Astrocyte (in vitro differentiated cells and primary cell): ENCODE data around the gene AK8. TPM values are rescaled to one million over a fixed set of nuclear protein-coding genes. Genes with fewer than 3 reads are reported as not detected.

Experiments
- DNase-seq: peaks from one replicate; pipeline ENCODE4 v3.0.0-alpha.2; 2010; ENCODE audit warnings: low read depth
- FAIRE-seq: peaks from 2 replicates; lab custom pipeline; 2011; peaks lifted over from hg19 to GRCh38; lab: Jason Lieb, UNC
- H2AFZ ChIP-seq: 2 replicates; pipeline ENCODE4 v1.6.0; 2012; ENCODE audit warnings: low read depth, low read length, inconsistent platforms
- H3K27ac ChIP-seq: 2 replicates; pipeline ENCODE4 v1.5.1; 2011; ENCODE audit warnings: low read depth, low read length, inconsistent platforms
- H3K27me3 ChIP-seq: 2 replicates; pipeline ENCODE4 v1.6.0; 2011; ENCODE audit warnings: low read length, inconsistent platforms; ENCODE audit not compliant: insufficient read depth
- H3K36me3 ChIP-seq: 2 replicates; pipeline ENCODE4 v1.5.1; 2011; ENCODE audit warnings: low read length, inconsistent platforms; ENCODE audit not compliant: insufficient read depth
- H3K4me1 ChIP-seq: 2 replicates; pipeline ENCODE4 v1.5.1; 2011; ENCODE audit warnings: low read length, inconsistent platforms; ENCODE audit not compliant: insufficient read depth
- H3K4me2 ChIP-seq: 2 replicates; pipeline ENCODE4 v1.6.0; 2012; ENCODE audit warnings: low read length, inconsistent platforms
- H3K4me3 ChIP-seq: 2 replicates; pipeline ENCODE4 v1.5.1; 2011; ENCODE audit warnings: low read depth, mild to moderate bottlenecking, low read length, inconsistent platforms; ENCODE audit not compliant: insufficient read depth
- H3K79me2 ChIP-seq: 2 replicates; pipeline ENCODE4 v1.6.0; 2012; ENCODE audit warnings: mild to moderate bottlenecking, low read length, inconsistent platforms; ENCODE audit not compliant: insufficient read depth
- H3K9ac ChIP-seq: 2 replicates; pipeline ENCODE4 v1.6.0; 2012; ENCODE audit warnings: mild to moderate bottlenecking, low read length, inconsistent platforms
- H3K9me3 ChIP-seq: 2 replicates; pipeline ENCODE4 v1.5.1; 2012; ENCODE audit warnings: low read depth, mild to moderate bottlenecking, low read length, inconsistent platforms; ENCODE audit not compliant: insufficient read depth
- H4K20me1 ChIP-seq: 2 replicates; pipeline ENCODE4 v1.6.0; 2012; ENCODE audit warnings: low read length, inconsistent platforms; ENCODE audit not compliant: insufficient read depth
- H3K27ac Mint-ChIP-seq: one replicate; pipeline ENCODE4 v1.8.0; 2021; ENCODE audit warnings: mild to moderate bottlenecking, mixed read lengths; ENCODE audit not compliant: unreplicated experiment
- H3K27me3 Mint-ChIP-seq: one replicate; pipeline ENCODE4 v1.8.0; 2021; ENCODE audit warnings: low read depth, mixed read lengths; ENCODE audit not compliant: unreplicated experiment
- H3K36me3 Mint-ChIP-seq: one replicate; pipeline ENCODE4 v1.8.0; 2021; ENCODE audit warnings: low read depth, mixed read lengths; ENCODE audit not compliant: unreplicated experiment
- H3K4me1 Mint-ChIP-seq: one replicate; pipeline ENCODE4 v1.8.0; 2021; ENCODE audit warnings: low read depth, mixed read lengths; ENCODE audit not compliant: unreplicated experiment
- H3K4me3 Mint-ChIP-seq: one replicate; pipeline ENCODE4 v1.8.0; 2021; ENCODE audit warnings: mild to moderate bottlenecking, moderate library complexity, mixed read lengths; ENCODE audit not compliant: unreplicated experiment
- H3K9me3 Mint-ChIP-seq: one replicate; pipeline ENCODE4 v1.8.0; 2021; ENCODE audit warnings: mild to moderate bottlenecking, mixed read lengths; ENCODE audit not compliant: unreplicated experiment
- CTCF ChIP-seq: IDR thresholded peaks from 2 replicates; pipeline ENCODE4 v1.5.1; 2011; ENCODE audit warnings: low read depth, mild to moderate bottlenecking, inconsistent platforms, low read length, moderate library complexity; ENCODE audit not compliant: insufficient read depth
- EZH2 ChIP-seq: IDR thresholded peaks from 2 replicates; pipeline ENCODE4 v1.6.1; 2012; ENCODE audit warnings: mild to moderate bottlenecking, low read length, inconsistent platforms; ENCODE audit not compliant: insufficient read depth
- total RNA-seq: library from RNA; stranded (reverse); gene quantifications from 2 replicates; pipeline ENCODE4 v1.2.1, GENCODE V29; 2021

AK8 gene
- total RNA-seq, 1 donor from 2014 or later = 0.27 TPM

DNA sequence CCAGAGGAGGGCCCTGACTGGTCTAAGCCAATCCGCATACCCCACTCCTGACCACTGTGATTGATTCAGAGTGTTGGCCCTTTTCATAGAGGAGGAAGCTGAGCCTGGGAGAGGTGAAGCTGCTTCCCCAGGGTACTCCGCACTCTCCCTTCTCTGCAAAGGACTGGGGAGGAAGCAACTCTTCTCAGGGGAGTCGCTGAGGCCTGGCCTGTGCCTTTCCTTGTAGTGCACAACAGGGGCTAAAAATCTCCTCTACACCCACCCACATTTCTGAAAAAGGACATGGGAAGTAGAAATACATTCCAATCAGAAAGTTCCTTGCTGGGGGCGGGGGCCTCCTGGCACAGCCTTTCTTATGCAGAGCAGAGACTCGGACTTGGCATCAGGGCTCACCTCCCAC lies 22.2 kb downstream of the AK8 start:
- Mint-ChIP-seq H3K36me3 (peaks cover 1% of the 10 kb centered on the region), H3K4me1 (peaks cover 3% of the 10 kb centered on the region), H3K4me3 (no peak overlapping the region), H3K9me3 (no peaks in the 10 kb centered on the region), H3K27me3 (peaks cover 42% of the 10 kb centered on the region), H3K27ac (no peak overlapping the region)
- no peaks in the 10 kb centered on the region for H3K36me3 ChIP-seq
- no peak overlapping the region for H3K4me3 ChIP-seq
- H3K4me2 ChIP-seq = no peak overlapping the region
- no peak overlapping the region for H3K27ac ChIP-seq
- DNase-seq (no peak), FAIRE-seq (no peak)
- H3K79me2 ChIP-seq = no peaks in the 10 kb centered on the region
- no peak overlapping the region for H2AFZ ChIP-seq
- H3K4me1 ChIP-seq = peaks cover 4% of the 10 kb centered on the region
- TF ChIP-seq CTCF (no peak), EZH2 (no peak)
- no peaks in the 10 kb centered on the region for H3K9me3 ChIP-seq
- peaks cover 7% of the 10 kb centered on the region for H3K27me3 ChIP-seq
- no peak overlapping the region for H3K9ac ChIP-seq
- H4K20me1 ChIP-seq = no peaks in the 10 kb centered on the region

- no peak for FAIRE-seq
- Histone ChIP-seq H3K27ac (no peak overlapping the region), H3K4me1 (peaks cover 4% of the 10 kb centered on the region), H3K9ac (no peak overlapping the region), H3K9me3 (no peaks in the 10 kb centered on the region), H3K4me2 (no peak overlapping the region), H3K4me3 (no peak overlapping the region), H2AFZ (no peak overlapping the region), H4K20me1 (no peaks in the 10 kb centered on the region), H3K27me3 (peaks cover 2% of the 10 kb centered on the region), H3K36me3 (no peaks in the 10 kb centered on the region), H3K79me2 (no peaks in the 10 kb centered on the region)
- H3K9me3 Mint-ChIP-seq = no peaks in the 10 kb centered on the region
- no peak overlapping the region for H3K4me3 Mint-ChIP-seq
- DNase-seq = no peak
- H3K4me1 Mint-ChIP-seq = peaks cover 3% of the 10 kb centered on the region
- peaks cover 37% of the 10 kb centered on the region for H3K27me3 Mint-ChIP-seq
- TF ChIP-seq CTCF (no peak), EZH2 (no peak)
- H3K27ac Mint-ChIP-seq = no peak overlapping the region
- H3K36me3 Mint-ChIP-seq = peaks cover 1% of the 10 kb centered on the region
Observed at GRCh38 chr9:132854832-132855231, 23.3 kb downstream of the AK8 start.

DNA sequence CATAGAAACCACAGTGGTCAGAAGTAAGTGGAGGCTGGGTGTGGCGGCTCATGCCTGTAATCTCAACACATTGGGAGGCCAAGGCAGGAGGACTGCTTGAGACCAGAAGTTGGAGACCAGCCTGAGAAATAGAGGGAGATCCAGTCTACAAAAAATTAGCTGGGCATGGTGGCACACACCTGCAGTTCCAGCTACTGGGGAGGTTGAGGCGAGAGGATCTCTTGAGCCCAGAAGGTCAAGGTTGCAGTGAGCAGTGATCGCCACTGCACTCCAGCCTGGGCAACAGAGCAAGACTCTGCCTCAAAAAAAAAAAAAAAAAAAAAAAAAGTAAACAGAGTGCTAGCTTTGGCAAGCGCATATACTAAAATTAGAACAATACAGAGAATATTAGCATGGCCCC lies 24.6 kb downstream of the AK8 start:
- H3K4me3 ChIP-seq = no peak overlapping the region
- Mint-ChIP-seq H3K9me3 (no peaks in the 10 kb centered on the region), H3K27me3 (peaks cover 25% of the 10 kb centered on the region), H3K4me3 (no peak overlapping the region), H3K36me3 (no peaks in the 10 kb centered on the region), H3K4me1 (peaks cover 3% of the 10 kb centered on the region), H3K27ac (no peak overlapping the region)
- no peak overlapping the region for H3K4me2 ChIP-seq
- DNase-seq (no peak), FAIRE-seq (no peak)
- H3K4me1 ChIP-seq = peaks cover 4% of the 10 kb centered on the region
- no peak overlapping the region for H3K9ac ChIP-seq
- no peaks in the 10 kb centered on the region for H4K20me1 ChIP-seq
- no peaks in the 10 kb centered on the region for H3K79me2 ChIP-seq
- no peaks in the 10 kb centered on the region for H3K9me3 ChIP-seq
- H3K27ac ChIP-seq = no peak overlapping the region
- no peaks in the 10 kb centered on the region for H3K27me3 ChIP-seq
- H3K36me3 ChIP-seq = no peaks in the 10 kb centered on the region
- TF ChIP-seq CTCF (no peak), EZH2 (no peak)
- no peak overlapping the region for H2AFZ ChIP-seq
